ENCODE results near the gene LDLRAD1.
"Not testable (repeated sequence)": the region's sequence is repeated elsewhere in the genome, so short reads cannot be mapped to it uniquely, and the experiment has no call there.

LDLRAD1 gene

GRCh38 chr1:53992085-53992874 is 25.7 kb downstream of the LDLRAD1 start:
- no peak for DNase-seq (ENCODE audit: low read depth)

DNA sequence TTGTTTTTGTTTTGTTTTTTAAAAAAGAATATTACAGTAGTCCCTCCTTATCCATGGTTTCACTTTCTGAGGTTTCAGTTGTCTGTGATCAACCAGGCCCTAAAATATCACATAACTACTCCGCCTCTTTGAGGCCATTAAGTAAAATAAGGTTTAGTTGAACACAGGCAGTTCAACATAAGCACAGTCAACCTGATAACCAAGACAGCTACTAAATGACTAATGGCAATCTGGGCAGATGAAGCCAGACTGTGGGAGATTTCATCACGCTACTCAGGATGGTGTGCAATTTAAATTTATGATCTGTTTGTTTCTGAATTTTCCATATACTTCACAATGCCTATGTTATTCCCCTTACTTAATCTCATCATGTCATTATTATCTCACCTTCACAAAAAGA is 30.1 kb downstream of the LDLRAD1 start:
- DNase-seq (ENCODE audit: low read depth), result no peak

DNA sequence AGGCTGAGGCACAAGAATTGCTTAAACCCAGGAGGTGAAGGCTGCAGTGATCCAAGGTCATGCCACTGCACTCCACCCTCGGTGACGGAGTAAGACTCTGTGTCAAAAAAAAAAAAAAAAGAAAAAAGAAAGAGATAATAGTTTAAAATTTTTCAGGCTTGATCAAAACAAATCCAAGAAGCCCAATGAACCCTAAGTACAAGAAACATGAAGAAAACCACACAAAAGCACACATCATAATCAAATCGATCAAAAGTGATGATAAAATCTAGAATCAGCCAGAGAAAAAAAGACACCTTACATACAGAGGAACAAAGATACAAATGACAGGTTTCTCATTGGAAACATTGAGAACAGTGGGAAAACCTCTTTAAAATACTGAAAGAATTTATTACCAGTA is 31.5 kb downstream of the LDLRAD1 start:
- DNase-seq (ENCODE audit: low read depth), result no peak

GRCh38 chr1:53984726-53985125 is 33.3 kb downstream of the LDLRAD1 start:
- DNase-seq (ENCODE audit: low read depth), result no peak

- no peak for DNase-seq (ENCODE audit: low read depth)
These were observed 35.3 kb downstream of the LDLRAD1 start for GRCh38 chr1:53982763-53983104.

- no peak for DNase-seq (ENCODE audit: low read depth)
These were observed 35.8 kb downstream of the LDLRAD1 start for GRCh38 chr1:53982034-53982762.

DNA sequence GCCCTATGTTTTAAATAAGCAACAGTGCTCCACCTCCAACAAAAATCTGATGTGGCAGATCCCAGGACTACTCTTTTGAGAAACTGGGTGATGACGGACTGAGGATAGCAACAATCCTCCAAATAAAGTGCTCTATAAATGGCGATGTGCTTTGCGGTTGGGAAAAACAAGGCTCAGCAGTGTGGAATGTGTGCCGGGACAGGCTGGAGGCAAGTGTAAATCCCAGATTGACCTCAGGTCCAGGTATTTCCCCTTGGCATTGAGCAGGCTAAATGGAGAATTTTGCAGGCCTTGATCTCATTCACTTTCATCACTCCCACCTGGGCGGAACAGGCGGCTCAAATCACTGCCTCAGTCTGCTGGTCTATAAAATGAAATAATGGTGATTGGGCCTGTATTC is 36.8 kb downstream of the LDLRAD1 start:
- no peak for DNase-seq (ENCODE audit: low read depth)

GRCh38 chr1:53979712-53980450 is 38.1 kb downstream of the LDLRAD1 start:
- no peak for DNase-seq (ENCODE audit: low read depth)

- no peak for DNase-seq (ENCODE audit: low read depth)
These were observed 42.1 kb downstream of the LDLRAD1 start for GRCh38 chr1:53975861-53976260.

GRCh38 chr1:53971718-53972117 is 46.3 kb downstream of the LDLRAD1 start:
- DNase-seq (ENCODE audit: low read depth), result no peak

DNA sequence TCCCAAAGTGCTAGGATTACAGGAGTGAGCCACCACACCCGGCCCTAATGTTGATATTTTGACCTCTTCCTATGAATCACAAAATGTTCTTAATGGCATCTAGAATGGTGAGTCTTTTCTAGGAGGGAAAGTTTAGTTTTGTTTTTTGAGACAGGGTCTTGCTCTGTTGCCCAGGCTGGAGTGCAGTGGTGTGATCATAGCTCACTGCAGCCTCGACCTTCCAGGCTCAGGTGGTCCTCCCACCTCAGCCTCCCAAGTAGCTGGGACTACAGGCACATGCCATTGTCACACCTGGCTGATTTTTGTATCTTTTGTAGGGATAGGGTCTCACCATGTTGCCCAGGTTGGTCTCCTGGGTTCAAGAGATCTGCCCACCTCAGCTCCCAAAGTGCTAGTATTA is 48.7 kb downstream of the LDLRAD1 start:
- DNase-seq (ENCODE audit: low read depth), result not testable (repeated sequence)

DNA sequence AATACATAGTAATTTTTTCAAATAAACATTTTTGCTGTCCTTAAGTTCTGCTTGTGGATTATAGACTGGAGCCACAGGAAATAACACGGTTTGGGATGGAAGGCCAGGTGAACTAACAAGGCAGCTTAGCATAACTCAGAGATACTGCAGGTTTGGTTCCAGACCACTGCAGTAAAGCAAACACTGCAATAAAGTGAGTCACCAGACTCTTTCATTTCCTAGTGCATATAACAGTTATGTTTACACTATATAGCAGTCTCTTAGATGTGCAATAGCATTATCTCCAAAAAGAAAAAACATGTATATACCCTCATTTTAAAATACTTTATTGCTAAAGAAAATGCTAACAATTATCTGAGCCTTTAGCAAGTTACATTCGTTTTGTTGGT is 49.9 kb downstream of the LDLRAD1 start:
- DNase-seq (ENCODE audit: low read depth), result no peak

GRCh38 chr1:53967409-53968124 is 50.4 kb downstream of the LDLRAD1 start:
- no peak for DNase-seq (ENCODE audit: low read depth)

GRCh38 chr1:53966794-53967193 is 51.2 kb downstream of the LDLRAD1 start:
- DNase-seq (ENCODE audit: low read depth), result no peak

DNA sequence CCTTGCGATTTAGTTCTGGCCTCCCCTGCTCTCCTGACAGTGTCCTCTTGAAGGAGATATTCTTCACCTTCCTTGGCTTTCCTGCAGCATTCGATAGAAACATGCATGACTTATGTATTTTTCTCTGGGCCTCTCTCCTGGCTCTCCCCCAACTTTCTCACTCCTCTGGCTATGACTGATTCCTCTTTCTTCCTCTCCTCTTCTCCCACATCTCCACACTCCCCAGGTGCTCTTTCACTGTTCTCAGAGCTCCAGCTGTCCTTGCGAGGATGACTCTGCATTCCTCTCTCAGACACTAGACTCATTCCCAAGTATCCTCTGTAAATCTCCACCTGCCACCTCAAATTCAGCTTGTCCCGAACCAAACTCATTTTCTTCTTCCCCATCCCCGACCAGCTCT is 53.9 kb downstream of the LDLRAD1 start:
- no peak for DNase-seq (ENCODE audit: low read depth)

DNA sequence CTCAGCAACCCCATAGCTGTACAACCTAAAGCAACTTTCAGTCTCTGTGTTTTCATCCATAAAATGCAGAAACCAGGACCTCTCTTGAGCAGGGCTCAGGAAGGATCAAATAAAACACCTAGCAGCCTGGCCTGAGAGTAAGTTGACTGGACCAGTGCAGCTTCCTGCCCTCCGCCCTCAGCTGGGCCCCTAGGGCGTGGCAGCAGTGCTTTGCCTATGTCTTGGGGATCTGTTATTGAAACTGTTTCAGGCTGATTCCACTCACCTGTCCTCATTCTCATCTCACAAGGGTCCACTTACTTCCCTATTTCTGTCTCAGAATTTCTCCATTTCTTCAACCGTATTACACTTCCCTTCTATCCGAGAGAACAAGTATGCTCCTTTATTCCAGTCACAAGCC is 54.5 kb downstream of the LDLRAD1 start:
- DNase-seq (ENCODE audit: low read depth), result no peak

- no peak for DNase-seq (ENCODE audit: low read depth)
These were observed 55.6 kb downstream of the LDLRAD1 start for GRCh38 chr1:53962395-53962794.

GRCh38 chr1:53959664-53960250 is 58.2 kb downstream of the LDLRAD1 start:
- no peak for DNase-seq (ENCODE audit: low read depth)
